H9 (cell line): Measurements from ENCODE around the gene SLC16A10. TPM values are rescaled to one million over a fixed set of nuclear protein-coding genes. Genes with fewer than 3 reads are reported as not detected.

ENCODE experiments used
- DNase-seq: peaks from one replicate; pipeline ENCODE4 v3.0.0-alpha.2; 2017
- H2AFZ ChIP-seq: one replicate; pipeline ENCODE4 v1.6.1; 2013; ENCODE audit warnings: mild to moderate bottlenecking, low read length, control low read depth, moderate library complexity
- H2AK5ac ChIP-seq: 2 replicates; pipeline ENCODE4 v1.6.1; 2013; ENCODE audit warnings: low read length, control low read depth, mixed read lengths; ENCODE audit not compliant: insufficient read length
- H2BK120ac ChIP-seq: one replicate; pipeline ENCODE4 v1.6.1; 2013; ENCODE audit warnings: low read depth, mild to moderate bottlenecking, low read length, control low read depth, inconsistent platforms; ENCODE audit not compliant: poor library complexity, severe bottlenecking
- H2BK12ac ChIP-seq: 2 replicates; pipeline ENCODE4 v1.6.1; 2013; ENCODE audit warnings: low read length, control low read depth, mixed read lengths, low read depth; ENCODE audit not compliant: insufficient read length
- H2BK15ac ChIP-seq: 2 replicates; pipeline ENCODE4 v1.6.1; 2013; ENCODE audit warnings: low read depth, low read length, control low read depth
- H2BK20ac ChIP-seq: one replicate; pipeline ENCODE4 v1.6.1; 2013; ENCODE audit warnings: low read depth, mild to moderate bottlenecking, low read length, control low read depth, inconsistent platforms; ENCODE audit not compliant: poor library complexity, severe bottlenecking
- H2BK5ac ChIP-seq: 2 replicates; pipeline ENCODE4 v1.6.1; 2013; ENCODE audit warnings: low read length, control low read depth, mixed read lengths; ENCODE audit not compliant: insufficient read length
- H3K14ac ChIP-seq: 2 replicates; pipeline ENCODE4 v1.6.1; 2013; ENCODE audit warnings: low read length, control low read depth; ENCODE audit not compliant: insufficient read depth
- H3K18ac ChIP-seq: 2 replicates; pipeline ENCODE4 v1.6.1; 2013; ENCODE audit warnings: low read depth, mild to moderate bottlenecking, mixed read lengths, low read length, control low read depth; ENCODE audit not compliant: insufficient read length
- H3K23ac ChIP-seq: 2 replicates; pipeline ENCODE4 v1.6.1; 2013; ENCODE audit warnings: low read length, control low read depth, mixed read lengths, low read depth; ENCODE audit not compliant: insufficient read length
- H3K23me2 ChIP-seq: 2 replicates; pipeline ENCODE4 v1.6.1; 2013; ENCODE audit warnings: low read depth, mild to moderate bottlenecking, mixed read lengths, low read length, control low read depth; ENCODE audit not compliant: insufficient read length, poor library complexity, severe bottlenecking
- H3K27ac ChIP-seq: 2 replicates; pipeline ENCODE4 v1.5.1; 2013; ENCODE audit warnings: low read length, control low read depth, mixed read lengths, low read depth; ENCODE audit not compliant: insufficient read length
- H3K27me3 ChIP-seq: 2 replicates; pipeline ENCODE4 v1.6.1; 2013; ENCODE audit warnings: low read length, control low read depth, inconsistent platforms; ENCODE audit not compliant: insufficient read depth
- H3K4ac ChIP-seq: 2 replicates; pipeline ENCODE4 v1.6.1; 2013; ENCODE audit warnings: low read depth, mild to moderate bottlenecking, control low read depth, inconsistent platforms, low read length, moderate library complexity
- H3K4me1 ChIP-seq: 2 replicates; pipeline ENCODE4 v1.6.1; 2013; ENCODE audit warnings: low read length, control low read depth, inconsistent platforms; ENCODE audit not compliant: insufficient read depth
- H3K4me2 ChIP-seq: 2 replicates; pipeline ENCODE4 v1.6.1; 2013; ENCODE audit warnings: low read length, control low read depth, mixed read lengths; ENCODE audit not compliant: insufficient read length, insufficient read depth
- H3K56ac ChIP-seq: 2 replicates; pipeline ENCODE4 v1.6.1; 2013; ENCODE audit warnings: low read depth, mild to moderate bottlenecking, mixed read lengths, low read length, control low read depth; ENCODE audit not compliant: insufficient read length
- H3K79me1 ChIP-seq: 2 replicates; pipeline ENCODE4 v1.6.1; 2013; ENCODE audit warnings: low read depth, mild to moderate bottlenecking, moderate library complexity, low read length, control low read depth, inconsistent platforms; ENCODE audit not compliant: insufficient read depth, poor library complexity, severe bottlenecking
- H3K79me2 ChIP-seq: 2 replicates; pipeline ENCODE4 v1.6.1; 2013; ENCODE audit warnings: low read length, control low read depth, inconsistent platforms; ENCODE audit not compliant: insufficient read depth
- H3K9ac ChIP-seq: 2 replicates; pipeline ENCODE4 v1.6.1; 2013; ENCODE audit warnings: low read length, control low read depth, mixed read lengths; ENCODE audit not compliant: insufficient read length; ENCODE audit errors: extremely low read depth
- H3K9me3 ChIP-seq: one replicate; pipeline ENCODE4 v1.6.1; 2013; ENCODE audit warnings: low read depth, low read length, inconsistent platforms; ENCODE audit not compliant: control insufficient read depth
- H3T11ph ChIP-seq: one replicate; pipeline ENCODE4 v1.6.1; 2013; ENCODE audit warnings: mild to moderate bottlenecking, low read length, control low read depth, inconsistent platforms
- H4K20me1 ChIP-seq: one replicate; pipeline ENCODE4 v1.6.1; 2013; ENCODE audit not compliant: control insufficient read depth, insufficient read length, insufficient read depth
- H4K5ac ChIP-seq: 2 replicates; pipeline ENCODE4 v1.6.1; 2013; ENCODE audit warnings: low read depth, mild to moderate bottlenecking, mixed read lengths, low read length, control low read depth; ENCODE audit not compliant: insufficient read length
- H4K8ac ChIP-seq: replicated peaks from 2 replicates; pipeline ENCODE4 v1.6.1; 2013; ENCODE audit warnings: low read length, control low read depth, mixed read lengths, low read depth; ENCODE audit not compliant: insufficient read length
- H4K91ac ChIP-seq: 2 replicates; pipeline ENCODE4 v1.6.1; 2013; ENCODE audit warnings: low read depth, mild to moderate bottlenecking, moderate library complexity, mixed read lengths, low read length, control low read depth; ENCODE audit not compliant: insufficient read length
- H3K27ac Mint-ChIP-seq, 3 experiments: 2 replicates in 2 of 3; 3 replicates in 1 of 3; pipeline ENCODE4 v1.8.0; 2020 to 2021; ENCODE audit warnings: mixed read lengths in 3 of 3, mild to moderate bottlenecking in 1 of 3, moderate library complexity in 1 of 3
- H3K27me3 Mint-ChIP-seq: 2 replicates; pipeline ENCODE4 v1.8.0; 2021; ENCODE audit warnings: low read depth, mild to moderate bottlenecking, moderate library complexity, mixed read lengths
- H3K36me3 Mint-ChIP-seq, 3 experiments: 2 replicates in 2 of 3; 3 replicates in 1 of 3; pipeline ENCODE4 v1.8.0; 2020 to 2021; ENCODE audit warnings: low read depth in 3 of 3, mixed read lengths in 3 of 3; ENCODE audit not compliant: insufficient read depth in 1 of 3
- H3K4me1 Mint-ChIP-seq, 2 experiments: 2 replicates each; pipeline ENCODE4 v1.8.0; 2020; ENCODE audit warnings: mixed read lengths in 2 of 2
- H3K4me3 Mint-ChIP-seq, 2 experiments: 2 replicates in 1 of 2; 3 replicates in 1 of 2; pipeline ENCODE4 v1.8.0; 2020 to 2021; ENCODE audit warnings: mild to moderate bottlenecking in 2 of 2, mixed read lengths in 2 of 2, moderate library complexity in 1 of 2
- H3K9me3 Mint-ChIP-seq, 2 experiments: 2 replicates in 1 of 2; 3 replicates in 1 of 2; pipeline ENCODE4 v1.8.0; 2020; ENCODE audit warnings: mild to moderate bottlenecking in 2 of 2, mixed read lengths in 2 of 2, moderate library complexity in 1 of 2
- WGBS: extraction: QIAGEN DNeasy Blood & Tissue Kit; methylation state at CpG from one replicate; pipeline ENCODE4 v1.1.7; 2013; ENCODE audit warnings: missing lambda C conversion rate, low lambda C conversion rate, mixed read lengths; ENCODE audit not compliant: insufficient read length; ENCODE audit errors: extremely low coverage; 5-methylcytosine and 5-hydroxymethylcytosine counted together
- total RNA-seq: library from RNA; stranded (reverse); gene quantifications from 2 replicates; pipeline ENCODE4 v1.2.1, GENCODE V29; 2021
- TF ChIP-seq, protein P1 (sequence below): fragments of 200-600 bp; sonication (generic); conservative IDR thresholded peaks from 3 replicates; pipeline ENCODE4 v1.8.0; 2021; ENCODE audit warnings: antibody characterized with exemption, mild to moderate bottlenecking

SLC16A10 gene
- total RNA-seq, 1 experiment from 2014 or later: 11.4 TPM

DNA sequence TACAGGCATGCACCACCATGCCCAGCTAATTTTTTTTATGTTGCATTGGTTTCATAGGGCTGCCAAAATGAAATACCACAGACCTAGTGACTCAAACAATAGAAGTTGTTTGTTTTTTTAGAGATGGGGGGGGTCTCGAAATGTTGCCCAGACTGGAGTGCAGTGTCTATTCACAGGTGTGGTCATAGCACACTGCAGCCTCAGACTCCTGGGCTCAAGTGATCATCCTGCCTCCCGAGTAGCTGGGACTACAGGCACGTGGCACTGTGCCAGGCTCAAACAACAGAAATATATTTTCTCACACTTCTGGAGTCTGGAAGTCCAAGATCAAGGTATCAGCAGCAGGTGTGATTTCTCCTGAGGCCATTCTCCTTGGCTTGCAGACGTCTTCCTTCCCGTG, 6.6 kb upstream of the SLC16A10 start:
- Histone ChIP-seq H2BK15ac (no peak overlapping the region), H3K23ac (no peak overlapping the region), H2BK120ac (no peak overlapping the region), H4K20me1 (no peaks in the 10 kb centered on the region), H3K4me1 (no peaks in the 10 kb centered on the region), H3K9ac (no peak overlapping the region), H3K9me3 (no peaks in the 10 kb centered on the region), H3K18ac (no peak overlapping the region), H3K4ac (no peak overlapping the region), H3K27ac (no peak overlapping the region), H3K4me2 (no peak overlapping the region), H3K56ac (no peak overlapping the region), H4K8ac (no peak overlapping the region), H4K5ac (no peak overlapping the region), H2BK20ac (no peak overlapping the region), H3K79me2 (no peaks in the 10 kb centered on the region), H4K91ac (no peak overlapping the region), H3K14ac (no peak overlapping the region), H2BK12ac (no peak overlapping the region), H2AFZ (no peak overlapping the region), H2BK5ac (no peak overlapping the region), H2AK5ac (no peak overlapping the region), H3K23me2 (no peaks in the 10 kb centered on the region), H3K27me3 (no peaks in the 10 kb centered on the region), H3T11ph (no peak overlapping the region), H3K79me1 (no peaks in the 10 kb centered on the region)
- Mint-ChIP-seq H3K9me3 (no peaks in the 10 kb centered on the region), H3K27me3 (peaks cover 8% of the 10 kb centered on the region), H3K4me3 (no peak overlapping the region), H3K4me1 (peaks cover 0 to 3% of the 10 kb centered on the region in 2 experiments; a peak in 1 of 4 replicates), H3K27ac (no peak overlapping the region), H3K36me3 (no peaks in the 10 kb centered on the region)
- WGBS: no CpG with 5 or more reads among the region's 5 CpGs
- no peak for DNase-seq
- TF ChIP-seq, protein P1, sequence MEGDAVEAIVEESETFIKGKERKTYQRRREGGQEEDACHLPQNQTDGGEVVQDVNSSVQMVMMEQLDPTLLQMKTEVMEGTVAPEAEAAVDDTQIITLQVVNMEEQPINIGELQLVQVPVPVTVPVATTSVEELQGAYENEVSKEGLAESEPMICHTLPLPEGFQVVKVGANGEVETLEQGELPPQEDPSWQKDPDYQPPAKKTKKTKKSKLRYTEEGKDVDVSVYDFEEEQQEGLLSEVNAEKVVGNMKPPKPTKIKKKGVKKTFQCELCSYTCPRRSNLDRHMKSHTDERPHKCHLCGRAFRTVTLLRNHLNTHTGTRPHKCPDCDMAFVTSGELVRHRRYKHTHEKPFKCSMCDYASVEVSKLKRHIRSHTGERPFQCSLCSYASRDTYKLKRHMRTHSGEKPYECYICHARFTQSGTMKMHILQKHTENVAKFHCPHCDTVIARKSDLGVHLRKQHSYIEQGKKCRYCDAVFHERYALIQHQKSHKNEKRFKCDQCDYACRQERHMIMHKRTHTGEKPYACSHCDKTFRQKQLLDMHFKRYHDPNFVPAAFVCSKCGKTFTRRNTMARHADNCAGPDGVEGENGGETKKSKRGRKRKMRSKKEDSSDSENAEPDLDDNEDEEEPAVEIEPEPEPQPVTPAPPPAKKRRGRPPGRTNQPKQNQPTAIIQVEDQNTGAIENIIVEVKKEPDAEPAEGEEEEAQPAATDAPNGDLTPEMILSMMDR: no peak
